NK-92 treated with Interleukin-12 subunit alpha and Interleukin-12 subunit beta, amount 100 ng/mL, for 24 hours (cell line): ENCODE measurements around the gene FSTL4.

ENCODE experiments used
- DNase-seq: peaks from one replicate; lab custom pipeline; 2025; lab: John Stamatoyannopoulos, UW

The FSTL4 gene

GRCh38 chr5:133260715-133261114 is 351.6 kb downstream of the FSTL4 start:
- DNase-seq = no peak

GRCh38 chr5:133259199-133259997 is 352.9 kb downstream of the FSTL4 start:
- no peak for DNase-seq

- DNase-seq = no peak
Observed at GRCh38 chr5:133257977-133258376, 354.4 kb downstream of the FSTL4 start.

GRCh38 chr5:133256276-133256675 is 356.1 kb downstream of the FSTL4 start:
- DNase-seq = no peak

- DNase-seq = no peak
Observed at GRCh38 chr5:133254803-133255202, 357.5 kb downstream of the FSTL4 start.

GRCh38 chr5:133253671-133254070 is 358.7 kb downstream of the FSTL4 start:
- DNase-seq = no peak

GRCh38 chr5:133253070-133253469 is 359.3 kb downstream of the FSTL4 start:
- no peak for DNase-seq

GRCh38 chr5:133252133-133252480 is 360.2 kb downstream of the FSTL4 start:
- no peak for DNase-seq

- no peak for DNase-seq
Observed at GRCh38 chr5:133251296-133252132, 360.8 kb downstream of the FSTL4 start.

GRCh38 chr5:133250527-133250926 is 361.8 kb downstream of the FSTL4 start:
- DNase-seq = no peak

- no peak for DNase-seq
Observed at GRCh38 chr5:133249593-133249992, 362.7 kb downstream of the FSTL4 start.

GRCh38 chr5:133247881-133248624 is 364.3 kb downstream of the FSTL4 start:
- no peak for DNase-seq

GRCh38 chr5:133247151-133247709 is 365.1 kb downstream of the FSTL4 start:
- DNase-seq = no peak

GRCh38 chr5:133246376-133247150 is 365.8 kb downstream of the FSTL4 start:
- no peak for DNase-seq

GRCh38 chr5:133246053-133246370 is 366.3 kb downstream of the FSTL4 start:
- DNase-seq = no peak

- DNase-seq = peak; percentile 48
Observed at GRCh38 chr5:133245191-133246052, 366.9 kb downstream of the FSTL4 start.

GRCh38 chr5:133244242-133244641 is 368.1 kb downstream of the FSTL4 start:
- no peak for DNase-seq

- no peak for DNase-seq
Observed at GRCh38 chr5:133243196-133243595, 369.1 kb downstream of the FSTL4 start.

- DNase-seq = peak; percentile 53
Observed at GRCh38 chr5:133242221-133242835, 370.0 kb downstream of the FSTL4 start.
